OCI-LY3 (cell line): ENCODE measurements around the gene DNAAF9.
A peak's percentile ranks its signal among the peaks of the same experiment; 100 is the strongest.

Experiments used
- H2AFZ ChIP-seq: fragments of 200-600, 300-600 bp; shearing (Covaris generic); 2 replicates; pipeline ENCODE4 v1.6.0; 2014; ENCODE audit warnings: antibody characterized with exemption, low read depth, low read length
- H3K27ac ChIP-seq: fragments of 200-600, 300-600 bp; sonication (generic); 2 replicates; pipeline ENCODE4 v1.5.1; 2014; ENCODE audit warnings: mild to moderate bottlenecking, low read length, moderate library complexity, mixed read lengths
- H3K27me3 ChIP-seq: fragments of 200-600, 300-600 bp; sonication (generic); 2 replicates; pipeline ENCODE4 v1.6.1; 2014; ENCODE audit warnings: low read depth, low read length, mixed read lengths
- H3K36me3 ChIP-seq: fragments of 200-600, 300-600 bp; sonication (generic); replicated peaks from 2 replicates; pipeline ENCODE3; 2014; ENCODE audit warnings: low read depth, low read length, mixed read lengths
- H3K4me1 ChIP-seq: fragments of 300-600, 200-600 bp; sonication (generic); 2 replicates; pipeline ENCODE4 v1.6.1; 2014; ENCODE audit warnings: low read length, mixed read lengths
- H3K4me2 ChIP-seq: fragments of 200-600, 300-600 bp; sonication (generic); 2 replicates; pipeline ENCODE4 v1.6.1; 2014; ENCODE audit warnings: low read length, mixed read lengths
- H3K4me3 ChIP-seq: fragments of 300-600, 200-600 bp; sonication (generic); 2 replicates; pipeline ENCODE4 v1.5.1; 2014; ENCODE audit warnings: antibody characterized with exemption, mild to moderate bottlenecking, low read length, moderate library complexity
- H3K79me2 ChIP-seq: fragments of 300-600, 200-600 bp; shearing (Covaris generic); 2 replicates; pipeline ENCODE4 v1.6.1; 2014; ENCODE audit warnings: mild to moderate bottlenecking, low read length, mixed read lengths
- H3K9ac ChIP-seq: fragments of 300-600, 200-600 bp; shearing (Covaris generic); 2 replicates; pipeline ENCODE4 v1.6.0; 2014; ENCODE audit warnings: mild to moderate bottlenecking, low read length, moderate library complexity
- H3K9me3 ChIP-seq: fragments of 200-600, 300-600 bp; shearing (Covaris generic); 2 replicates; pipeline ENCODE4 v1.6.1; 2014; ENCODE audit warnings: low read length, mixed read lengths; ENCODE audit not compliant: insufficient read depth
- H4K20me1 ChIP-seq: fragments of 200-600, 300-600 bp; sonication (generic); 2 replicates; pipeline ENCODE4 v1.6.1; 2016; ENCODE audit warnings: low read length, mixed read lengths; ENCODE audit not compliant: insufficient read depth
- EZH2phosphoT487 ChIP-seq: fragments of 200-600 bp; shearing (Covaris generic); IDR thresholded peaks from 2 replicates; pipeline ENCODE4 v1.6.1; 2018; ENCODE audit warnings: antibody characterized with exemption, mixed run types, low read depth
- TF ChIP-seq, protein P1 (sequence below): fragments of 200-600, 300-600 bp; sonication (generic); IDR thresholded peaks from 2 replicates; pipeline ENCODE4 v1.5.1; 2014; ENCODE audit warnings: antibody characterized with exemption, low read length, low read depth

The DNAAF9 gene

DNA sequence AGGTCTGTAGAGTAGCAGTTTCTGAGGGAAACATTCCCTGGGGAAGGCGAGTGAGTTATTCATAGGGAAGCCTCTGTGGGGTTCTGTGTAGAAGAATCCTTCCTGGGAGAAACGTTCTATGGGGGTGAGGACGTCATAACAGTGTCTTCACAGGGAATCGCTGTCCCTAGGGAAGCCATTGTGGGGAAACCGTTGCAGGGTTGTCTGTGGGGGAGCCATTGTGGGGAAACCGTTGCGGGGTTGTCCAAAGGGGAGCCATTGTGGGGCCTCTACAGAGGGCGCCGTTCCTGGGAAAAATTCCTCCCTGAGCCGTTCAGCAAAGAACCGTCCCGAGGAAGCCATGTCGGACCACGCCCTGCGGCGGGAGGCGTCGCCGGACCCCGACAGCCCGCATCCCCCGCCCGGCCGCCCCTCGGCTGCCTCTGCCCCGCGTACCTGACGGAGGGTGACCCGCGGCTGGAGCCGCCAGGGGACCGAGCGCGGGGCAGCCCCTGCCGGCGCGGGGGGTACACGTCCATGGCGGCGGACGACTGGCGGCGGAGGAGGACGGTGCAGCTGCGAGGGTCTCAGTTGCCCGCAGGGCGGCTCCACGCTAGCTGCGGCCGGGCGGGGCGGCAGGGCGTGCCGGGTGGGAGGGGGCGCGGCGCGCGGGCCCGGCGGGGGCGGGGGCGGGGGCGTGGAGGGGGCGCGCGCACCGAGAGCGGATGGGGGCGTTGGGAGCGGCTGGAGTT lies at the start of gene DNAAF9:
DNAAF9 (minus strand) TSS at position 630 of the 731 bp plus-strand sequence; CDS start at position 518, 112 bp downstream.
- H2AFZ ChIP-seq, result peak within 1 kb of the TSS; percentile 95
- H3K79me2 ChIP-seq, result no peaks in the 10 kb centered on the region
- TF ChIP-seq, protein P1, sequence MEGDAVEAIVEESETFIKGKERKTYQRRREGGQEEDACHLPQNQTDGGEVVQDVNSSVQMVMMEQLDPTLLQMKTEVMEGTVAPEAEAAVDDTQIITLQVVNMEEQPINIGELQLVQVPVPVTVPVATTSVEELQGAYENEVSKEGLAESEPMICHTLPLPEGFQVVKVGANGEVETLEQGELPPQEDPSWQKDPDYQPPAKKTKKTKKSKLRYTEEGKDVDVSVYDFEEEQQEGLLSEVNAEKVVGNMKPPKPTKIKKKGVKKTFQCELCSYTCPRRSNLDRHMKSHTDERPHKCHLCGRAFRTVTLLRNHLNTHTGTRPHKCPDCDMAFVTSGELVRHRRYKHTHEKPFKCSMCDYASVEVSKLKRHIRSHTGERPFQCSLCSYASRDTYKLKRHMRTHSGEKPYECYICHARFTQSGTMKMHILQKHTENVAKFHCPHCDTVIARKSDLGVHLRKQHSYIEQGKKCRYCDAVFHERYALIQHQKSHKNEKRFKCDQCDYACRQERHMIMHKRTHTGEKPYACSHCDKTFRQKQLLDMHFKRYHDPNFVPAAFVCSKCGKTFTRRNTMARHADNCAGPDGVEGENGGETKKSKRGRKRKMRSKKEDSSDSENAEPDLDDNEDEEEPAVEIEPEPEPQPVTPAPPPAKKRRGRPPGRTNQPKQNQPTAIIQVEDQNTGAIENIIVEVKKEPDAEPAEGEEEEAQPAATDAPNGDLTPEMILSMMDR, result peak; percentile 32; the same call in 1 of the 2 replicates
- TF ChIP-seq EZH2phosphoT487, result no peak

DNA sequence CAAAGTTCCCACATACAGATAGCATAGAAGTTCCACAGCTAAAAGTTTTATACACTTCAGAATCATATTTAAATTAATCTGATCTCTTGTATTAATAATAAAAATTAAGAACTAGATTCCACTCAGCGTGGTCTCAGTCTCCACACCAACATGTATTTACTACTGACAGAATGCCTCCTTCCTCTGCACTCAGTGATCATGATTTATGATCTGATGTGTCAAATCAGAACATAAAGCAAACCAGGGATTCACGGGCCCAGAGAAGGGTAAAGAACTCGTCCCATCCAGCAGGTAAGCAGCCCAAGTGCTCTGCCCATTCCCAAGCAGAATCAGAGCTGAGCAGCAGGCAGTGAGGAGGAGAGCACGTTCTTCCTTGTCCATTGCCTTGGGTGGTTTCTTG lies 49.2 kb upstream of the DNAAF9 start:
- Histone ChIP-seq H2AFZ (no peak overlapping the region), H3K27me3 (peaks cover 12% of the 10 kb centered on the region), H3K4me3 (no peak overlapping the region), H4K20me1 (no peaks in the 10 kb centered on the region), H3K36me3 (no peaks in the 10 kb centered on the region), H3K9me3 (no peaks in the 10 kb centered on the region), H3K27ac (no peak overlapping the region), H3K4me2 (no peak overlapping the region), H3K79me2 (no peaks in the 10 kb centered on the region), H3K4me1 (peaks cover 11% of the 10 kb centered on the region), H3K9ac (no peak overlapping the region)
- no peak for TF ChIP-seq EZH2phosphoT487
- TF ChIP-seq, protein P1, result no peak

More for the DNA sequence above, at the start of gene DNAAF9:
- H3K27ac ChIP-seq, result no peak within 1 kb of the TSS
- peak within 1 kb of the TSS; percentile 80 for H3K4me3 ChIP-seq
- H3K4me2 ChIP-seq, result peak within 1 kb of the TSS; percentile 97
- H3K9me3 ChIP-seq, result no peaks in the 10 kb centered on the region
- peaks cover 23% of the 10 kb centered on the region for H3K27me3 ChIP-seq
- H3K4me1 ChIP-seq, result peaks cover 6% of the 10 kb centered on the region
- no peaks in the 10 kb centered on the region for H4K20me1 ChIP-seq
- no peaks in the 10 kb centered on the region for H3K36me3 ChIP-seq
- H3K9ac ChIP-seq, result peak within 1 kb of the TSS; percentile 72

DNA sequence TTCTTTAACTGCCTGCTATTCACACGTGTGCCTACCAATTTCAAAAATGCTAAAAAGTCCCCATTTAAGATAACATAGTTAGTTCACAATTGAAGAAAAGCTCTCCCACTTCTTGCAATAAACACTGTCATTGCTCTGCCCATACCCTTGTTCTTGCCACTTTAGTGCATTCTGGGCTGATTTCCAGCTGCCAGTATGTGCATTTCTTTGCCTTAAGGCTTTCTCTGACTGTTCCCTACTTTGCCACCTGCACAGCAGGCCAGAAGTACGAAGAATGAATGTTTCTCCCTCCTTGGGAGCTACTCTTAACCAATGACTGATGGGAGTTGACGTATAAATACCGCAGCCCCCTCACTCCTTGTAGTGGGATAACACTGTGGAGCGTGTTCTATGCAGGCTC lies 47.4 kb upstream of the DNAAF9 start:
- TF ChIP-seq, protein P1, result no peak
- TF ChIP-seq EZH2phosphoT487, result no peak

DNA sequence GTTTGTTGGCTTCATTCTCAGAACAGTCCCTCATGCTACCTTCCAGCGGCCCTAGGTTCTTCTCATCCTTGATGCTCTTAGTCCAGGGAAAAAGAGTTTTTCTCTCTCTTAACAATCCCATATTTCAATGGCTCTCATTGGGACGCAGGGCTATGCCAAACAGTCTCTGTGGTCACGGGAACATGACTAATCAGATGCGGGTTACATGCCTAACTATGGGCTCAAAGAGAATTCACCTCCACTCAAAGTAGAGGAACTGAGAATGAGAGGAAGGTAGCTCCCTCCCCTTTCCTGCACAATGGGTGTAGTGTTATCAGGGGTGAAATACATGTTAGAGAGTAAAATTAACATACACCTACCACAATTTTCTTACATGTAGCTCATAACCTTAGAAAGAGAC lies 45.2 kb upstream of the DNAAF9 start:
- H2AFZ ChIP-seq, result no peak overlapping the region; the same call in 1 of the 2 replicates
- no peak overlapping the region for H3K9ac ChIP-seq
- peaks cover 11% of the 10 kb centered on the region for H3K27me3 ChIP-seq
- no peaks in the 10 kb centered on the region for H3K36me3 ChIP-seq
- no peak overlapping the region for H3K4me3 ChIP-seq
- no peaks in the 10 kb centered on the region for H3K9me3 ChIP-seq
- H4K20me1 ChIP-seq, result no peaks in the 10 kb centered on the region
- H3K4me2 ChIP-seq, result peak overlapping the region; percentile 10; the same call in 1 of the 2 replicates
- H3K27ac ChIP-seq, result no peak overlapping the region
- H3K4me1 ChIP-seq, result peaks cover 11% of the 10 kb centered on the region
- no peaks in the 10 kb centered on the region for H3K79me2 ChIP-seq
- TF ChIP-seq, protein P1, result no peak
- no peak for TF ChIP-seq EZH2phosphoT487

More for the DNA sequence above, 47.4 kb upstream of the DNAAF9 start:
- Histone ChIP-seq H3K4me1 (peaks cover 11% of the 10 kb centered on the region), H3K9me3 (no peaks in the 10 kb centered on the region), H3K4me2 (no peak overlapping the region), H3K79me2 (no peaks in the 10 kb centered on the region), H3K27ac (no peak overlapping the region), H2AFZ (no peak overlapping the region), H3K27me3 (peaks cover 16% of the 10 kb centered on the region), H3K9ac (no peak overlapping the region), H3K4me3 (no peak overlapping the region), H4K20me1 (no peaks in the 10 kb centered on the region), H3K36me3 (no peaks in the 10 kb centered on the region)
